Smooth muscle cell of the brain vasculature (primary cell): ENCODE data around the gene FAM114A2.
"Not testable (repeated sequence)": the region's sequence is repeated elsewhere in the genome, so short reads cannot be mapped to it uniquely, and the experiment has no call there.

Experiments
- DNase-seq: peaks from one replicate; pipeline ENCODE4 v3.0.0-alpha.2; 2012; ENCODE audit warnings: low read depth, low spot score

The FAM114A2 gene

GRCh38 chr5:154049636-154050035 is 10.9 kb upstream of the FAM114A2 start:
- DNase-seq = no peak

- no peak for DNase-seq
Measured at GRCh38 chr5:154047324-154047723, 8.6 kb upstream of the FAM114A2 start.

- no peak for DNase-seq
Measured at GRCh38 chr5:154046486-154046885, 7.8 kb upstream of the FAM114A2 start.

GRCh38 chr5:154044581-154044980 is 5.9 kb upstream of the FAM114A2 start:
- DNase-seq = no peak

GRCh38 chr5:154044099-154044498 is 5.4 kb upstream of the FAM114A2 start:
- no peak for DNase-seq

- DNase-seq = no peak
Measured at GRCh38 chr5:154042766-154043165, 4.1 kb upstream of the FAM114A2 start.

GRCh38 chr5:154039458-154039829 is 734 bp upstream of the FAM114A2 start:
- no peak for DNase-seq

- peak; percentile 3 for DNase-seq
Measured at GRCh38 chr5:154038261-154038706, 426 bp downstream of the FAM114A2 start.

- no peak for DNase-seq
Measured at GRCh38 chr5:154034944-154035343, 3.8 kb downstream of the FAM114A2 start.

GRCh38 chr5:154031937-154032489 is 6.7 kb downstream of the FAM114A2 start:
- no peak for DNase-seq

- no peak for DNase-seq
Measured at GRCh38 chr5:154025951-154026350, 12.8 kb downstream of the FAM114A2 start.

- DNase-seq = not testable (repeated sequence)
Measured at GRCh38 chr5:154018919-154019318, 19.8 kb downstream of the FAM114A2 start.

GRCh38 chr5:154015071-154015693 is 23.5 kb downstream of the FAM114A2 start:
- DNase-seq = no peak

- DNase-seq = no peak
Measured at GRCh38 chr5:154010660-154011059, 28.1 kb downstream of the FAM114A2 start.

- DNase-seq = no peak
Measured at GRCh38 chr5:154005648-154006047, 33.1 kb downstream of the FAM114A2 start.

GRCh38 chr5:154002511-154003020 is 36.1 kb downstream of the FAM114A2 start:
- no peak for DNase-seq

- no peak for DNase-seq
Measured at GRCh38 chr5:154002093-154002492, 36.6 kb downstream of the FAM114A2 start.

GRCh38 chr5:154000703-154001102 is 38.0 kb downstream of the FAM114A2 start:
- DNase-seq = no peak

- no peak for DNase-seq
Measured at GRCh38 chr5:153999995-154000394, 38.7 kb downstream of the FAM114A2 start.

- DNase-seq = no peak
Measured at GRCh38 chr5:153998768-153999167, 39.9 kb downstream of the FAM114A2 start.

GRCh38 chr5:153998010-153998409 is 40.7 kb downstream of the FAM114A2 start:
- no peak for DNase-seq

GRCh38 chr5:153991168-153991567 is 47.5 kb downstream of the FAM114A2 start:
- DNase-seq = no peak

GRCh38 chr5:153988510-153988909 is 50.2 kb downstream of the FAM114A2 start:
- no peak for DNase-seq
